Right lobe of liver (tissue), 4 donors: ENCODE results near the gene CD177.

Experiments
- POLR2A ChIP-seq: fragments of 450-650 bp; IDR thresholded peaks from one replicate; pipeline ENCODE4 v1.6.1; 2017; ENCODE audit warnings: antibody characterized with exemption, mild to moderate bottlenecking
- TF ChIP-seq, protein P1 (sequence below), 4 donors: fragments of 200-600 bp in 3 of 4; fragments of 450-650 bp in 1 of 4; IDR thresholded peaks; one replicate each; pipeline versions ENCODE4 v1.5.1 to v1.8.0; 2016 to 2022; ENCODE audit warnings: antibody characterized with exemption in 4 of 4, mild to moderate bottlenecking in 2 of 4
- donor health status: DM: no; HTN: no; CAD: no.
- donor health status: DM: no; HTN: no; CAD: no.
- donor health status: DM: no; HTN: yes; CAD: no.

DNA sequence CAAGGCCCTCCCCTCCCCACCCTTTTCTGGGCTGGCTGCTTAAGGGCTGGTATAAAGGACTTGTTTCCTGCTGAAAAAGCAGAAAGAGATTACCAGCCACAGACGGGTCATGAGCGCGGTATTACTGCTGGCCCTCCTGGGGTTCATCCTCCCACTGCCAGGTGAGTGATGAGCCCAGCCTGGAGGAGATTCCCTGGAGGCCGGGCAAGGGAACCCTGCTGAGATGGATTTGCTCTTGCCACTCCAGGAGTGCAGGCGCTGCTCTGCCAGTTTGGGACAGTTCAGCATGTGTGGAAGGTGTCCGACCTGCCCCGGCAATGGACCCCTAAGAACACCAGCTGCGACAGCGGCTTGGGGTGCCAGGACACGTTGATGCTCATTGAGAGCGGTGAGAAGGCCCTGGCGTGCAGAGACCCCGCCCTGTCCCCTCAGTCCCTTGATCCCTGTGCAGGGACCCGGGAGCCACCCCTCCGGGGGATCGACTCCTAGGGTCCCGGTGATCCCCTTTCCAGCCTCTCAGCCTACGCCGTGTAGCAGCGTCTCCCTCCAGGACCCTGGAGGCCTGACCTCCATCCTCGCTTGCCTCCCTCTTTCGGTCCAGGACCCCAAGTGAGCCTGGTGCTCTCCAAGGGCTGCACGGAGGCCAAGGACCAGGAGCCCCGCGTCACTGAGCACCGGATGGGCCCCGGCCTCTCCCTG lies at the start of gene CD177:
- TF ChIP-seq, protein P1, sequence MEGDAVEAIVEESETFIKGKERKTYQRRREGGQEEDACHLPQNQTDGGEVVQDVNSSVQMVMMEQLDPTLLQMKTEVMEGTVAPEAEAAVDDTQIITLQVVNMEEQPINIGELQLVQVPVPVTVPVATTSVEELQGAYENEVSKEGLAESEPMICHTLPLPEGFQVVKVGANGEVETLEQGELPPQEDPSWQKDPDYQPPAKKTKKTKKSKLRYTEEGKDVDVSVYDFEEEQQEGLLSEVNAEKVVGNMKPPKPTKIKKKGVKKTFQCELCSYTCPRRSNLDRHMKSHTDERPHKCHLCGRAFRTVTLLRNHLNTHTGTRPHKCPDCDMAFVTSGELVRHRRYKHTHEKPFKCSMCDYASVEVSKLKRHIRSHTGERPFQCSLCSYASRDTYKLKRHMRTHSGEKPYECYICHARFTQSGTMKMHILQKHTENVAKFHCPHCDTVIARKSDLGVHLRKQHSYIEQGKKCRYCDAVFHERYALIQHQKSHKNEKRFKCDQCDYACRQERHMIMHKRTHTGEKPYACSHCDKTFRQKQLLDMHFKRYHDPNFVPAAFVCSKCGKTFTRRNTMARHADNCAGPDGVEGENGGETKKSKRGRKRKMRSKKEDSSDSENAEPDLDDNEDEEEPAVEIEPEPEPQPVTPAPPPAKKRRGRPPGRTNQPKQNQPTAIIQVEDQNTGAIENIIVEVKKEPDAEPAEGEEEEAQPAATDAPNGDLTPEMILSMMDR (IDR thresholded peaks at IDR 0.05), result no peak
- TF ChIP-seq POLR2A, result no peak
